Ishikawa (cell line): ENCODE measurements around the gene ZNF550.

ENCODE experiments used
- CEBPB ChIP-seq: IDR thresholded peaks from 2 replicates; pipeline ENCODE4 v1.6.1; 2012
- CREB1 ChIP-seq: IDR thresholded peaks from 2 replicates; pipeline ENCODE4 v1.6.1; 2012; ENCODE audit warnings: low read depth
- EGR1 ChIP-seq: IDR thresholded peaks from 2 replicates; pipeline ENCODE4 v1.6.1; 2012
- EP300 ChIP-seq: IDR thresholded peaks from 2 replicates; pipeline ENCODE4 v1.6.1; 2012; ENCODE audit warnings: borderline replicate concordance
- FOXM1 ChIP-seq: IDR thresholded peaks from 2 replicates; pipeline ENCODE4 v1.6.1; 2012; ENCODE audit warnings: low read depth, borderline replicate concordance
- NFIC ChIP-seq: IDR thresholded peaks from 2 replicates; pipeline ENCODE4 v1.6.1; 2012
- RAD21 ChIP-seq: IDR thresholded peaks from 2 replicates; pipeline ENCODE4 v1.6.1; 2012; ENCODE audit warnings: low read depth
- TAF1 ChIP-seq: IDR thresholded peaks from 2 replicates; pipeline ENCODE4 v1.6.1; 2012; ENCODE audit warnings: low read depth, mild to moderate bottlenecking
- TCF12 ChIP-seq: IDR thresholded peaks from 2 replicates; pipeline ENCODE4 v1.6.1; 2012; ENCODE audit warnings: low read depth
- TEAD4 ChIP-seq: IDR thresholded peaks from 2 replicates; pipeline ENCODE4 v1.6.1; 2012
- USF1 ChIP-seq: IDR thresholded peaks from 2 replicates; pipeline ENCODE4 v1.6.1; 2012
- YY1 ChIP-seq: IDR thresholded peaks from 2 replicates; pipeline ENCODE4 v1.6.1; 2012; ENCODE audit warnings: low read depth
- ZBTB7A ChIP-seq: IDR thresholded peaks from 2 replicates; pipeline ENCODE4 v1.6.1; 2012; ENCODE audit warnings: low read depth
- TF ChIP-seq, protein P1 (sequence below): IDR thresholded peaks from 2 replicates; pipeline ENCODE4 v1.6.1; 2012
- TF ChIP-seq, protein P2 (sequence below): IDR thresholded peaks from 2 replicates; pipeline ENCODE4 v1.6.1; 2012; ENCODE audit warnings: low read depth, mild to moderate bottlenecking

Gene ZNF550

GRCh38 chr19:57527136-57527881 is 32.4 kb downstream of the ZNF550 start, which contains the start of gene ZNF549:
ZNF549 (plus strand) TSS chr19:57527356; CDS start chr19:57527574, 218 bp downstream.
- TF ChIP-seq, protein P1, sequence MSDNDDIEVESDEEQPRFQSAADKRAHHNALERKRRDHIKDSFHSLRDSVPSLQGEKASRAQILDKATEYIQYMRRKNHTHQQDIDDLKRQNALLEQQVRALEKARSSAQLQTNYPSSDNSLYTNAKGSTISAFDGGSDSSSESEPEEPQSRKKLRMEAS, result peak; percentile 94
- TF ChIP-seq NFIC, result peak; percentile 58; the same call in 1 of the 2 replicates
- peak; percentile 57 for TF ChIP-seq USF1
- TF ChIP-seq CREB1, result peak; percentile 77
- TF ChIP-seq TAF1, result 0 out of 2 replicates have a peak, but pooled peaks have one; percentile 31
- TF ChIP-seq CEBPB, result no peak
- TF ChIP-seq EGR1, result no peak
- TF ChIP-seq TEAD4, result 0 out of 2 replicates have a peak, but pooled peaks have one; percentile 4
- no peak for TF ChIP-seq ZBTB7A
- peak; percentile 60 for TF ChIP-seq YY1
- peak; percentile 18; the same call in 1 of the 2 replicates for TF ChIP-seq TCF12
- TF ChIP-seq FOXM1, result no peak

DNA sequence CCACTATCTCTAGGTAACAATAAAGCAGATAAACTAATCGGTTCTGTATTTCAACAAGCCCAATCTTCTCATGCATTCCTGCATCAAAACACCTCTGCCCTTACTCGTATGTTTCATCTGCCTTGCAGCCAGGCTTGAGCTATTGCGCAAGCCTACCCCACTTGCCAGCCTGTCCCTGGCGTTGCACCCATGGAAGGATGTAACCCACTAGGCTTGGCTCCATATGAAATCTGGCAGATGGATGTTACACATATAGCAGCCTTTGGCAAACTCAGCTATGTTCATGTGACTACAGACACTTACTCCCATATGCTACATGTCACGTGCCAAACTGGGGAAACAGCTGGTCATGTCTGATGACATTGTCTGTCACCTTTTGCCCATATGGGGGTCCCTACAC is 44.4 kb downstream of the ZNF550 start:
- TF ChIP-seq CEBPB (peak; percentile 34; the same call in 1 of the 2 replicates), TEAD4 (no peak)

DNA sequence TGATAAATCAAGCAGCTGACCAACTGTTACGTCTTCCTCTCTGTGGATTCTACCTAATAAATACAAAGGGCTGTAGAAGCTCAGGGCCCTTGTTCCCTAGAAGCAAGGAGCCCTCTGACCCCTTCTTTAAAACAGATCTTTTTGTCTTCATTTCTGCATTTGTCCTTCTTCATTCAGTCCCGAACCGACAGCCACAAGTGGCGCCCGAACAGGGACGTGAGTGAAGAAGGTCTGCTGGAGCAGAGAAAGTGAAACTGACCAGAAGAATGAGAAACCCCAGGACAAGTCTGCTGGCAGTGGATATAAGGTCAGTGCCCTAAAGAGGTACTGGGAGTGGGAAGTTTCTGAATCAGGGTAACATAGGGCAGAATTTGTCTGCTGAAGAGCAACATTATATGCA is 46.8 kb downstream of the ZNF550 start:
- TF ChIP-seq FOXM1, result no peak
- TF ChIP-seq CREB1, result no peak
- TF ChIP-seq, protein P1, result no peak
- TF ChIP-seq EGR1, result no peak
- no peak for TF ChIP-seq TAF1
- no peak for TF ChIP-seq TEAD4
- no peak for TF ChIP-seq ZBTB7A
- TF ChIP-seq CEBPB, result no peak
- TF ChIP-seq, protein P2, sequence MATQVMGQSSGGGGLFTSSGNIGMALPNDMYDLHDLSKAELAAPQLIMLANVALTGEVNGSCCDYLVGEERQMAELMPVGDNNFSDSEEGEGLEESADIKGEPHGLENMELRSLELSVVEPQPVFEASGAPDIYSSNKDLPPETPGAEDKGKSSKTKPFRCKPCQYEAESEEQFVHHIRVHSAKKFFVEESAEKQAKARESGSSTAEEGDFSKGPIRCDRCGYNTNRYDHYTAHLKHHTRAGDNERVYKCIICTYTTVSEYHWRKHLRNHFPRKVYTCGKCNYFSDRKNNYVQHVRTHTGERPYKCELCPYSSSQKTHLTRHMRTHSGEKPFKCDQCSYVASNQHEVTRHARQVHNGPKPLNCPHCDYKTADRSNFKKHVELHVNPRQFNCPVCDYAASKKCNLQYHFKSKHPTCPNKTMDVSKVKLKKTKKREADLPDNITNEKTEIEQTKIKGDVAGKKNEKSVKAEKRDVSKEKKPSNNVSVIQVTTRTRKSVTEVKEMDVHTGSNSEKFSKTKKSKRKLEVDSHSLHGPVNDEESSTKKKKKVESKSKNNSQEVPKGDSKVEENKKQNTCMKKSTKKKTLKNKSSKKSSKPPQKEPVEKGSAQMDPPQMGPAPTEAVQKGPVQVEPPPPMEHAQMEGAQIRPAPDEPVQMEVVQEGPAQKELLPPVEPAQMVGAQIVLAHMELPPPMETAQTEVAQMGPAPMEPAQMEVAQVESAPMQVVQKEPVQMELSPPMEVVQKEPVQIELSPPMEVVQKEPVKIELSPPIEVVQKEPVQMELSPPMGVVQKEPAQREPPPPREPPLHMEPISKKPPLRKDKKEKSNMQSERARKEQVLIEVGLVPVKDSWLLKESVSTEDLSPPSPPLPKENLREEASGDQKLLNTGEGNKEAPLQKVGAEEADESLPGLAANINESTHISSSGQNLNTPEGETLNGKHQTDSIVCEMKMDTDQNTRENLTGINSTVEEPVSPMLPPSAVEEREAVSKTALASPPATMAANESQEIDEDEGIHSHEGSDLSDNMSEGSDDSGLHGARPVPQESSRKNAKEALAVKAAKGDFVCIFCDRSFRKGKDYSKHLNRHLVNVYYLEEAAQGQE, result no peak
- no peak for TF ChIP-seq YY1
- TF ChIP-seq NFIC, result no peak
- TF ChIP-seq RAD21, result no peak
- TF ChIP-seq TCF12, result no peak
- no peak for TF ChIP-seq USF1
- TF ChIP-seq EP300, result no peak

GRCh38 chr19:57511484-57511883 is 48.2 kb downstream of the ZNF550 start:
- TF ChIP-seq CREB1 (no peak), FOXM1 (no peak), CEBPB (no peak), EP300 (no peak), EGR1 (no peak), YY1 (no peak), ZBTB7A (no peak), NFIC (no peak), TEAD4 (no peak), TAF1 (no peak)
- TF ChIP-seq, protein P1, result no peak
- TF ChIP-seq, protein P2, result no peak

DNA sequence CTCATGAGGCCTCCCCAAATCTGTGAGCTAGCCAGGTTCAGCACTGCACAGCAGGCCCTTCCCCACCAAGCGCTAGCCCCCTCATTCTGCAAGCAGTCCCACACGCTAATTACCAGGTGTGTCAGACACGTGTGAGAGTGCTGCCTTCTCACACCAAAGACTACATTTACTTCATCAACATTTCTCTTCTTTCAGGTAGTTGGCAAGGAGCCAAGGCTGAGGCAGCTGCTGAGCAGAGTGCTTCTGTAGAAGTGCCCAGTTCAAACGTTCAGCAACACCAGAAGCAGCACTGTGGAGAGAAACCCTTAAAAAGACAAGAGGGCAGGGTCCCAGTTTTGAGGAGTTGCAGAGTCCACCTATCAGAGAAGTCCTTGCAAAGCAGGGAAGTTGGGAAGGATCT is 53.5 kb downstream of the ZNF550 start:
- no peak for TF ChIP-seq CEBPB
- TF ChIP-seq USF1, result no peak
- TF ChIP-seq, protein P1, result no peak
- TF ChIP-seq NFIC, result 0 out of 2 replicates have a peak, but pooled peaks have one; percentile 10
- no peak for TF ChIP-seq YY1
